ENCODE results near the gene CASKIN1.

The CASKIN1 gene

DNA sequence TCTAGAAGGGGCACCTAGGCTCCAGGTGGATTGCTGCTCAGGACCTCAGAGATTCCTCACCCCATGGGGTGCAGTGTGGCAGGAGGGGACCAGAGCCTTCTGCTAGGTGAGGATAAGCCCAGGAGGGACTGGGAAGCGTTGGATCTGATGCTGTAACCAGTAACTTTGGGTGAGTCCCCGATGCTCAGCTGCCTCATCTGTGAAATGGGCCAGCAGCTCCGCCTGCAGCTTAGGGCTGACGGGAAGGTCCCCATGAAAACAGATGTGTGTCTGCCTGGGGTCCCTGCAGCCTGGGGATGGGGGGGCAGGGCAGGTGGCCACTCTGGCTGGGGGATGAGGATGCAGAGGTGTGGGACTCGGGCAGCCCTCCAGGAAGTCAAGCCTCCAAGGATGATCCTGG lies 2.7 kb upstream of the CASKIN1 start:
- no peak overlapping the region for H3K27ac ChIP-seq (replicated peaks)
- peaks cover 32% of the 10 kb centered on the region for H3K27me3 ChIP-seq (ENCODE audit: insufficient read depth, poor library complexity, severe bottlenecking)
- TF ChIP-seq, protein P1, sequence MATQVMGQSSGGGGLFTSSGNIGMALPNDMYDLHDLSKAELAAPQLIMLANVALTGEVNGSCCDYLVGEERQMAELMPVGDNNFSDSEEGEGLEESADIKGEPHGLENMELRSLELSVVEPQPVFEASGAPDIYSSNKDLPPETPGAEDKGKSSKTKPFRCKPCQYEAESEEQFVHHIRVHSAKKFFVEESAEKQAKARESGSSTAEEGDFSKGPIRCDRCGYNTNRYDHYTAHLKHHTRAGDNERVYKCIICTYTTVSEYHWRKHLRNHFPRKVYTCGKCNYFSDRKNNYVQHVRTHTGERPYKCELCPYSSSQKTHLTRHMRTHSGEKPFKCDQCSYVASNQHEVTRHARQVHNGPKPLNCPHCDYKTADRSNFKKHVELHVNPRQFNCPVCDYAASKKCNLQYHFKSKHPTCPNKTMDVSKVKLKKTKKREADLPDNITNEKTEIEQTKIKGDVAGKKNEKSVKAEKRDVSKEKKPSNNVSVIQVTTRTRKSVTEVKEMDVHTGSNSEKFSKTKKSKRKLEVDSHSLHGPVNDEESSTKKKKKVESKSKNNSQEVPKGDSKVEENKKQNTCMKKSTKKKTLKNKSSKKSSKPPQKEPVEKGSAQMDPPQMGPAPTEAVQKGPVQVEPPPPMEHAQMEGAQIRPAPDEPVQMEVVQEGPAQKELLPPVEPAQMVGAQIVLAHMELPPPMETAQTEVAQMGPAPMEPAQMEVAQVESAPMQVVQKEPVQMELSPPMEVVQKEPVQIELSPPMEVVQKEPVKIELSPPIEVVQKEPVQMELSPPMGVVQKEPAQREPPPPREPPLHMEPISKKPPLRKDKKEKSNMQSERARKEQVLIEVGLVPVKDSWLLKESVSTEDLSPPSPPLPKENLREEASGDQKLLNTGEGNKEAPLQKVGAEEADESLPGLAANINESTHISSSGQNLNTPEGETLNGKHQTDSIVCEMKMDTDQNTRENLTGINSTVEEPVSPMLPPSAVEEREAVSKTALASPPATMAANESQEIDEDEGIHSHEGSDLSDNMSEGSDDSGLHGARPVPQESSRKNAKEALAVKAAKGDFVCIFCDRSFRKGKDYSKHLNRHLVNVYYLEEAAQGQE (IDR thresholded peaks at IDR 0.05; ENCODE audit: insufficient replicate concordance, low read depth): no peak
- TF ChIP-seq SPI1 (IDR thresholded peaks at IDR 0.05; ENCODE audit: borderline replicate concordance, low read depth) (no peak), POLR2AphosphoS5 (IDR thresholded peaks at IDR 0.05; ENCODE audit: low read depth) (no peak), GABPA (IDR thresholded peaks at IDR 0.05; ENCODE audit: low read depth) (no peak)
- TF ChIP-seq, protein P2, sequence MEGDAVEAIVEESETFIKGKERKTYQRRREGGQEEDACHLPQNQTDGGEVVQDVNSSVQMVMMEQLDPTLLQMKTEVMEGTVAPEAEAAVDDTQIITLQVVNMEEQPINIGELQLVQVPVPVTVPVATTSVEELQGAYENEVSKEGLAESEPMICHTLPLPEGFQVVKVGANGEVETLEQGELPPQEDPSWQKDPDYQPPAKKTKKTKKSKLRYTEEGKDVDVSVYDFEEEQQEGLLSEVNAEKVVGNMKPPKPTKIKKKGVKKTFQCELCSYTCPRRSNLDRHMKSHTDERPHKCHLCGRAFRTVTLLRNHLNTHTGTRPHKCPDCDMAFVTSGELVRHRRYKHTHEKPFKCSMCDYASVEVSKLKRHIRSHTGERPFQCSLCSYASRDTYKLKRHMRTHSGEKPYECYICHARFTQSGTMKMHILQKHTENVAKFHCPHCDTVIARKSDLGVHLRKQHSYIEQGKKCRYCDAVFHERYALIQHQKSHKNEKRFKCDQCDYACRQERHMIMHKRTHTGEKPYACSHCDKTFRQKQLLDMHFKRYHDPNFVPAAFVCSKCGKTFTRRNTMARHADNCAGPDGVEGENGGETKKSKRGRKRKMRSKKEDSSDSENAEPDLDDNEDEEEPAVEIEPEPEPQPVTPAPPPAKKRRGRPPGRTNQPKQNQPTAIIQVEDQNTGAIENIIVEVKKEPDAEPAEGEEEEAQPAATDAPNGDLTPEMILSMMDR (IDR thresholded peaks at IDR 0.05; ENCODE audit: insufficient read depth, low read length): no peak
- DNase-seq (ENCODE audit: low read depth in 1 of 2, low spot score in 1 of 2): no peak
- H3K4me3 ChIP-seq (replicated peaks; ENCODE audit: insufficient read depth, low read length): no peak overlapping the region

DNA sequence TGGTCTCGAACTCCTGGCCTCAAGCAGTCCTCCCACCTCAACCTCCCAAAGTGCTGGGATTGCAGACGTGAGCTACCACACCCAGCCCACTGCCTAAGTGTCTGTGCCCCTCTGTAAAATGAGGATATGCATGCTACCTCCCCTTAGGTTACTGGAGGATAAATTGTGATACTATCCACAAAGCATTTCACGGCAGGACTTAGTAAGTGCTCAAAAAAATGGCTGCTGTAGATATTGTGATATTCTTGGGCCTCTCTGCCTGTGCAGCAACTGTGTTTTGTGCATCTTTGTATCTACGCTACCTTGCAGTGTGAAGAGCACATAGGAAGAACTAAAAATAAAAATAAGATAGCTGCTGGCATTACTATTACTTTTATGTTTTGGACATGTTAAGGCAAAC lies 1.9 kb upstream of the CASKIN1 start:
- TF ChIP-seq POLR2AphosphoS5 (IDR thresholded peaks at IDR 0.05; ENCODE audit: low read depth) (no peak), GABPA (IDR thresholded peaks at IDR 0.05; ENCODE audit: low read depth) (no peak), SPI1 (IDR thresholded peaks at IDR 0.05; ENCODE audit: borderline replicate concordance, low read depth) (no peak)
- TF ChIP-seq, protein P2 (IDR thresholded peaks at IDR 0.05; ENCODE audit: insufficient read depth, low read length): no peak
- TF ChIP-seq, protein P1 (IDR thresholded peaks at IDR 0.05; ENCODE audit: insufficient replicate concordance, low read depth): no peak
- DNase-seq (ENCODE audit: low read depth in 1 of 2, low spot score in 1 of 2): no peak
- Histone ChIP-seq H3K27ac (replicated peaks) (no peak overlapping the region), H3K4me3 (replicated peaks; ENCODE audit: insufficient read depth, low read length) (no peak overlapping the region), H3K27me3 (ENCODE audit: insufficient read depth, poor library complexity, severe bottlenecking) (peaks cover 35% of the 10 kb centered on the region)

DNA sequence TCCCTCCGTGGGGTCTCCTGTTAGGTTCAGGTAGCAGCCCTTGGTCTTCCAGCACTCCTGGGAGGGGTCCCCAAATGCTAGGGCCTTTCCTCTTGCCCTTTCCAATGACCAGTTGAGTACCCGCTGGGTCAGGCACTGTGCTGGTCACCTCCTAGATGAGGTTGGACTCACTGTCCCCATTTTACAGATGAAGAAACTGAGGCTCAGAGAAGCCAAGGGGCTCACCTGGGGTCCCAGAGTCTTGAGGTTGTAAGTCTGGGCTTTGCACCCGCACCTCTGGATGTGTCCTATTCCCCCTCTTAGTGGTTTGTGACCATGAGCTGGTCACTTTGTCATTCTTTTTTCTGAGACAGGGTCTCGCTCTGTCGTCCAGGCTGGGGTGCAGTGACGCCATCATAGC lies 1.4 kb upstream of the CASKIN1 start:
- peaks cover 35% of the 10 kb centered on the region for H3K27me3 ChIP-seq (ENCODE audit: insufficient read depth, poor library complexity, severe bottlenecking)
- DNase-seq (ENCODE audit: low read depth in 1 of 2, low spot score in 1 of 2): no peak
- no peak overlapping the region for H3K4me3 ChIP-seq (replicated peaks; ENCODE audit: insufficient read depth, low read length)
- no peak overlapping the region for H3K27ac ChIP-seq (replicated peaks)
- TF ChIP-seq, protein P2 (IDR thresholded peaks at IDR 0.05; ENCODE audit: insufficient read depth, low read length): no peak
- TF ChIP-seq GABPA (IDR thresholded peaks at IDR 0.05; ENCODE audit: low read depth) (no peak), POLR2AphosphoS5 (IDR thresholded peaks at IDR 0.05; ENCODE audit: low read depth) (no peak), SPI1 (IDR thresholded peaks at IDR 0.05; ENCODE audit: borderline replicate concordance, low read depth) (no peak)
- TF ChIP-seq, protein P1 (IDR thresholded peaks at IDR 0.05; ENCODE audit: insufficient replicate concordance, low read depth): no peak
